NCI-H345 treated with DMSO at 0.1 percent for 48 hours (cell line): ENCODE measurements around the gene LMF1.

Experiments
- DNase-seq: peaks from one replicate; lab custom pipeline; 2025; ENCODE audit not compliant: unreplicated experiment; lab: John Stamatoyannopoulos, UW

LMF1 gene

DNA sequence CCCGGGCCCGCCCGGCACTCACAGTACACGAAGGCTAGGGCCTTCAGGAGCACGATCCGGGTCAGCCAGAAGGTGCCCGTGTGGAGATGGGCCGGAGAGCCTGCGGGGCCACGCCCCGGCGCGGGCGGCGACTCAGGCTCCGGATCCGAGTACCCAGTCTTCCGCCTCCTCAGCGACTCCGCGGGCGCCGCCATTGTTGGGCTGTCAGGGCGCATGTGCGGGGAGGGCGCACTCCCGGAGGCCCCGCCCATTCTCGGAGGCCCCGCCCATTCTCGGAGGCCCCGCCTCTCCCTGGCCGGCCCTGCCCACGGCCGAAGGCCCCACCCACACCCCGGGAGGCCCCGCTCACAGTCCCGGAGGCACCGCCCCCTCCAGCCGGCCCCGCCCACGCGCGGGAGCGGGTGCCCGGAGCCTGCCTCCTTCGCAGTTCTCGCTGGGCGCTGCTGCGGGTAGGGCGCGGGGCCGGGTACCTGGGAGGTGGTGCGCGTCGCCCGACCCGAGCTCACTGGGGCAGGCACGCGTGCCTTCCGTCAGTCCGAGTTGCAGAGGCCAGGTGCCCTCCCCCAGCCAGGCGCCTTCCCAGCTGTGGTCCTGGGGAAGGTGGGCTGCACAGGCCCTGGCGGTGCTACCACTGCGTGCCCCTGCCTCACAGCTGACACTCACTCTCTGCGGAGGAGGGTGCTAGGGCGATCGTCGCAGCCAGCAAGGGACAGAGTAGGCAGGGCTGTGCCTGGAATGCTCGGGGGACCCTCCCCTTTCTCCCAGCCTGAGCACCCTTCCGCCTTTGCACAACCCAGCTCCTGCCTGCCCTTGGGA lies at the start of gene LMF1:
LMF1 (minus strand) TSS at position 219 of the 816 bp plus-strand sequence; CDS start at position 215, 4 bp downstream.
- peak; percentile 73 for DNase-seq

DNA sequence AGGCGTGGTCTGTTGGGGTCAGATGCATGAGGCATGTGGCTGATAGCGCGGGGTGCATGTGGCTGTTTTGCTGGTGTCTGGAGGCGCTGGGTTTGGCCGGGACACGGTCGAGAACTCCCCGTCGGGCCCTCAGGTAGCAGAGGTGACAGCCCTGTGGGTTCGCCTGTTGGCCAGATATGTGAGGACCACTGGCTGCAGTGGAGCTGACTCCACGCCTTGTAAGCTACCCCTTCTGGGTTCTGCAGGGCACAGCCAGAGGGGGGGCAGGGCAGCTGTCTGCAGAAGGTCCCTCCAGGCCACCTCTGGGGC lies 49.3 kb upstream of the LMF1 start:
- no peak for DNase-seq

DNA sequence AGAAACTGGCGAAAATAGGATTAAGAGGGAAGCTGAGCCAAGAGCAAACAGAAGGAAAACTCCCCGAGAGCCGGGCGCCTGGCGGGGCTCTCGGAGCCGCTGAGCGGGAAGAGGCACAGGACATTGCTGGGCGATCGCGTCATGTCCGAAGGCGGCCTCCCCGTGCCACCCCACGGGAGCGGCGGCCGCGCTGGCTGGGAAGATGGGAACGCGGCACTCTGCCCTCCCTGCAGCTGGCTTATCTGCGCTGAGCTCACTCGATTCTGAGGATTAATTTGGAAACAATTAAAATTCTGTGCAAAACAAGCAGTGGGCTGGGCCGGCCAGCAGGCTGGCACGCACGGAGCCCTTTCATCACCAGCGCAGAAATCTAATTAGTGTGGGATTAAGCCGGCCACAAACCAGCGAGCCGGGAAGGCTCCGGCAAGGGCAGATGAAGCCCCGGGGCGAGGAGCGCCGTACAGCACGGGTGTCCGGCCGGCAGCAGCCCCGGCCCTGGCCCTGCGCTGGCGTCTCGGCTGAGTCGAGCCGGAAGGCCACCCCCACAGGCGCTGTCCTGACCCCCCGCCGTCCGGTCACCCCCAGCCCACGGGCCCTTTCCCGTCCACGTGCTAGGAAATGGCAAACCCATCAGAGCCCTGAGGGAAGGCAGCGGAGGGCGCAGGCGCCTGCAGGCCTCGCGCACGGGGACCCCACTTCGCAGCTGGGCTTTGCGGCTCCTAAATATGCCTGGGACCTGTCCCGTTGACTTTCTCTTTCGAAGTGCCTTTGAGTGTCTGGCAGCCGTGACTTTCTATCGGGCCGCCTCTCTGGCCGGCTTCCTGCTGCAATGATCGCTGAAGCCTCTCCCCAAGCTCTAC lies 48.7 kb upstream of the LMF1 start:
- DNase-seq, result no peak

DNA sequence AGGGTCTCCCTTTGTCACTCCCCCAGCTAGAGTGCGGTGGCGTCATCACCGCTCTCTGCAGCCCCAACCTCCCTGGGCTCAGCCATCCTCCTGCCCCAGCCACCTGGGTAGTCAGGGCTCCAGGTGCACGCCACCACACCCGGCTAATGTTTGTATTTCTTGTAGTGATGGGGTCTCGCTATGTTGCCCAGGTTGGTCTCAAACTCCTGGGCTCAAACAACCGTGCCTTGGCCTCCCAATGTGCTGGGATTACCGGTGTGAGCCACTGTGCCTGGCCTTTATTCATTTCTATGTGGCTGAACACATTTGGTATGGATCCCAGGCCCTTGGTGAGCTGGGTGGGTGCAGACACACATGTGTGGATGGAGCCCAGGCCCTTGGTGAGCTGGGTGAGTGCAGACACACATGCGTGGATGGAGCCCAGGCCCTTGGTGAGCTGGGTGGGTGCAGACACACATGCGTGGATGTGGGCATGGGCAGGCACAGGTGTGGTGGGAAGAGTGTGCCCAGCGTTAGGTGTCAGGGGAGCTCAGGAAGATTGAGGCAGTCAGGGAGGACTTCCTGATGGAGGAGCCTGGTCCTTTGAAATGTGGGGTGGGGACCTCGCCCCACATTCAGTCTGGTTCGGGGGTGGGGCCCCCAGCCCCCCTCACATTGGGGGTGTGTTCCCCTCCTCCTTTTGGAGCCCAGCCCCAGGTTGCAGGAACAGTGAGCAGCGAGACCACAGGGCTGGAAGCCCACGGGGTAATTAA lies 47.8 kb upstream of the LMF1 start:
- DNase-seq, result no peak

DNA sequence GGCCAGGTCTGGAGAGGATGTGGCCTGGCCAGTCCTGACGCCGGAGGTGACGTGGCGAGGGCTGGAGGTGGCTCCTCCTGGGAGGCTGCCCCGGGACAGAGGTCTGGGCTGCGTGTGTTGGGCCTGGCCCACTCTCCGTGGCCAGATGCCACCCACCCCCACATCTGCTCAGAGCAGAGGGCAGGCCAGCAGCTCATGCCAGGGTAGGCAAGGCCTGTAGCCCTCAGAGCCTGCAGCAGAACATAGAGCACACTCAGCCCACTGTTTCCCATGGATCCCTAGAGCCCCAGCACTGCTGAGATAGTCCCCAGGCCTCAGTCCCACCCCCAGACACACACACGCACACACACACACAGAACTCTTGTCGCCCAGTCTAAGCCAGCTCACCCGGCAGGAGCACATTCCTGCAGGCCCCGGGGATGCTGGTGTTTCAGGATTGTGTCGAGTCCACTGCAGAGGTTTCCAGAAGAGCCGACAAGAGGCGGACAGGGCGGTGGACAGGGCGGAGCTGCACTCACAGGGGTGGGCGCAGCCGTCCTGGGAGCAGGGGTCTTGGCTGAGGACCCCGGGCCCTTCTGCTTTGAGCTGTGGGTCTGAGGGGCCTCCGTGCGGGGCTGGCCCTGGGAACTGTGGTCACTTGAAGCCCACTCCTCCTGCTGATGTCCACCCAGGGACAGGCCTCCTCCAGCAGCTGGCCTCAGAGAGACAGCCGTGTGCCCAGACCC lies 44.1 kb upstream of the LMF1 start:
- DNase-seq, result no peak

DNA sequence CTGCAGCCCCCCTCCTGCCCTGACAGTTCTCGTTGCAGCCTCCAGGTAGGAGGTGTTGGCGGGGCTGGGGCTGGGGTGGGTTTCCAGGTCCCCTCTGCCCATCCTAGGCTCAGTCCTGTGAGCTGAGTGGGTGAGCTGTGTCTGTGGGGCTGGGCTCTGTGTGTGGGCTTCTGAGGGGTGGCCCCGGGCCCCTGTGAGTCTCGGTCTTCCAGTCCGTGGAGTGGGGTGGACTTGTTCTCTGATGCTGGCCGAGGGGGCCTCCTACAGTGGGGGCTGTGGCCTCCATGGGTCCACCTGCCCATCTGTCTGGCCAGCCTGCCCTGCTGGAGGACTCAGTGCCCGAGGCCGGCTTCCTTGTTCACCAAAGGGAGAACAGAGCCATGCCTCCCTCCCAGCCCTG lies 43.4 kb upstream of the LMF1 start:
- DNase-seq, result no peak

DNA sequence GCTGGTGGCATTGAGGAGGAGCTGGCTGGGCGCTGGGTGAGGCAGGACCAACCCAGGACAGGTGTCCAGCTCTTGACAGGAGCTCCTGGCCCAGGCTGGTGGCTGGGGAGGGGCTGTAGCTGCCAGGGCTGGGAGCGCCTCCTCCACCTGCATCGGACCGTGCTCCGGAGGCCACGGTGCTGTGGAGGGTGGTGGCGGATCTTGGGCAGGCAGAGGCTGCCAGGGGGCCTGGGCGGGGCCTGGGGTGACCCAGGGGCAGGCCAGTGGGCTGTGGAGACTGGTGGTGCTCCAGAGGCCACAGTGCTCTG lies 42.8 kb upstream of the LMF1 start:
- no peak for DNase-seq

DNA sequence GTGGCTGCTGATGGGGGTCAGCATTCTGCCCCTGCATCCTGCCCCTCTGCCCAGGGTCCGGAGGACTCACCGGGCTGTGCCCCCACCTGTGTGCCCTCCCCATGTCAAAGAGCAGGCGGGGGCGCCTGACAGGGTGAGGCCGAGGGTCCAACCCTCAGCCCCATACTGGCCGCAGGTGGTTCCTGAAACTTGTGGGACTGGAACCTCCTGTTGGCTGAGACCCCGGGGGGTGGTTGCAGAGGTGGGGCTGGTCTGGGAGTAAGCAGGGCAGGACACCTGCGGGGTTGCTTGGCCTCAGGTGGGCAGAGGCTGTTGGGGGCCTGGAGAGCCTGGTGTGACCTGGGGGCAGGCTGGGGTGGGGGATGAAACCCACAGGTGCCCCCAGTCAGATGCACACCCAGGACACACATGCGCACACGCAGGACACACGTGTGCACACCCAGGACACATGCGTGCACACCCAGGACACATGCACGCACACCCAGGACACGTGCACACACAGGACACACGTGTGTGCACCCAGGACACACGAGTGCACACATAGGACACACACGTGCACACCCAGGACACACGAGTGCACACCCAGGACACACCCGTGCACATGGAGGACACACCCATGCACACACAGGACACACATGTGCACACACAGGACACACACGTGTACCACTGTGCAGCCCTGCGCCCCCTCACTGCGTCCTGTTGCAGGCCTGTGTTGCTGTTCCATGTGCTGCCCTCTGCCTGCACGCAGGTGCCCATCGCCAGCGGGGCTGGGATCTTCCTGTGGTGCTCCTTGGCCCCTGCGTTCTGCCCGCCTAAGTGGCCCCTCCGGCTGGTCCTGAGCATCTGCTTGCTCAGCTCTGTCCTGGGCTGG lies 42.2 kb upstream of the LMF1 start:
- DNase-seq, result no peak

DNA sequence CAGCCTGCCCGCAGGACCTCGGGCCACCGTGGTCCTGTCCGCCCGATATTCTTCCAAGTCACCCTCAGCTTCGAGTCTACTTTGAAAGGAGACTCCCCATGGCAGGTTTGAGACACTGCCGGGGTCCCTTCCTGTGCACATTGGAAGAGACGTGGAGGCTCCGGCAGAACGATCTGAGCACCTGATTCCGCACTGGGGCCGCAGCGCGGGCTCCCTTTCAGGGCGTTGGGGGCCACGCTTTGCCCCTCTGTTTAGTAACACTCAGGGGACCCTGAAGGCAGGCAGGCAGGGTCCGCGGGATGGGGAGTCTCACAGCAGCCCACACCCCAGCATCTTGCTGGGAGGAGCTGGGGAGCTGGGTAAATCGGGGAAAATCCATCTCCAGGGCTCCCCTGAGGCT lies 41.4 kb upstream of the LMF1 start:
- no peak for DNase-seq

DNA sequence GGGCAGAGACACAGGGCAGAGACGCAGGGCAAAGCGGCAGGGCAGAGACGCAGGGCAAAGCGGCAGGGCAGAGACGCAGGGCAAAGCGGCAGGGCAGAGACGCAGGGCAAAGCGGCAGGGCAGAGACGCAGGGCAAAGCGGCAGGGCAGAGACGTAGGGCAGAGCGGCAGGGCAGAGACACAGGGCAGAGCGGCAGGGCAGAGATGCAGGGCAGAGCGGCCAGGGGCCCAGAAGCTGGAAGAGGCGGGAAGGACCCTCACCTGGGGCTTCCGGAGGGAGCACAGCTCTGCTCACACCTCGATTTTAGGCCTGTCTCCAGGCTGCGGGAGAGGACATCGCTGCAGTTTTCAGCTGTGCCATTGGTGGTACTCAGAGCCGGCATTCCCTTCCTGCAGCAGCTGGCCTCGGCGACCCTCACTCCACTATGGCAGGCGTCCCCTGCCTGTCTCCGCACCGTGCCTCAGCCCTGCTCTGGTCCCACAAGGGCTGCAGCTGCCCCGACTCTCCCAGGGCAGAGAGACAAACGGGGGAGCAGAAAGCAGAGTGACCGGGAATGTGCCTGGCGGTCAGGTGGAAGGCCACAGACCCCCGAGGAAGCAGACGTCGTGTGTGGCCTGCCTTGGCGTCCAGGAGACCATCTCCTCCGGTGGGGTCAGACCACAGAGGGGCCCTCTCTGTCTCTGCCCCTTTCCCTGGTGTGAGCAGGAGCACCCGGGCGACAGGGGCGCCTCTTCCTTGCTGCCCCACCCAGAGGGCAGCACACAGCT lies 40.7 kb upstream of the LMF1 start:
- DNase-seq, result no peak

DNA sequence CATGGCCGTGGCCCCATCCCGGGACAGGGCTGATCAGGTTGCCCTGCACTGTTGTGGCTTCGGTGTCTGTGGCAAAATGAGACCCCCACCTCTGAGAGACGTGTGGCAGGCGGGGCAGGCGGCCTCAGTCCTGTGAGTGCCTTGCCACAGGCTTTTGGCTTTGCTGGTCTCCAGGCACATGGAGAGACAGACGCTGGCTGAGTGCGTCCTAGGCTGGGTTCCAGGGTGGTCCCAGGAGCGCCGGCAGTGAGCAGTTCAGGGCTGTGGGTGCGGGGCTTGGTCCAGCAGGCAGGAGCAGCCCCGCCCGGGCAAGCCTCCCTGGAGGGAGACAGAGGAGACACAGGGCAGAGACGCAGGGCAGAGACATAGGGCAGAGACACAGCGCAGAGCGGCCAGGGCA lies 40.0 kb upstream of the LMF1 start:
- DNase-seq, result no peak

DNA sequence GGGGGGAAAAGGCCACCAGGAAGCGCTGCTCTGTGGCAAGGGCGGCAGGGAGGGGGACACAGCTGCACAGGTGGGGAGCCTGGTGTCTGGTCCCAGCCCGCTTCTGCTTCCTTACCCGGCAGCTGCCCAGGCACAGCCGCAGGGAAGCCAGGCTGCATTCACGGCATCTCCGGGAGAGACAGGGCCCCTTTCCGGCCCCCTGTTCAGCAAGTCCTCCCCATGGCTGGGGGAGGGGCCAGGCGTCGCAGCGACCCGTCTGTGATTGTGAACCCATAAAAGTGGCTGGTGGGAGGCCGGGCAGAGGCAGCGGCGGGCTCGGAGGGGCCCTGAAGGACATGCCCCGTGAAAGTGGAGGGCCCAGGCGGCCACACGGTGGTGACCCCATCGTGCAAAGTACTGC lies 39.5 kb upstream of the LMF1 start:
- DNase-seq, result no peak

DNA sequence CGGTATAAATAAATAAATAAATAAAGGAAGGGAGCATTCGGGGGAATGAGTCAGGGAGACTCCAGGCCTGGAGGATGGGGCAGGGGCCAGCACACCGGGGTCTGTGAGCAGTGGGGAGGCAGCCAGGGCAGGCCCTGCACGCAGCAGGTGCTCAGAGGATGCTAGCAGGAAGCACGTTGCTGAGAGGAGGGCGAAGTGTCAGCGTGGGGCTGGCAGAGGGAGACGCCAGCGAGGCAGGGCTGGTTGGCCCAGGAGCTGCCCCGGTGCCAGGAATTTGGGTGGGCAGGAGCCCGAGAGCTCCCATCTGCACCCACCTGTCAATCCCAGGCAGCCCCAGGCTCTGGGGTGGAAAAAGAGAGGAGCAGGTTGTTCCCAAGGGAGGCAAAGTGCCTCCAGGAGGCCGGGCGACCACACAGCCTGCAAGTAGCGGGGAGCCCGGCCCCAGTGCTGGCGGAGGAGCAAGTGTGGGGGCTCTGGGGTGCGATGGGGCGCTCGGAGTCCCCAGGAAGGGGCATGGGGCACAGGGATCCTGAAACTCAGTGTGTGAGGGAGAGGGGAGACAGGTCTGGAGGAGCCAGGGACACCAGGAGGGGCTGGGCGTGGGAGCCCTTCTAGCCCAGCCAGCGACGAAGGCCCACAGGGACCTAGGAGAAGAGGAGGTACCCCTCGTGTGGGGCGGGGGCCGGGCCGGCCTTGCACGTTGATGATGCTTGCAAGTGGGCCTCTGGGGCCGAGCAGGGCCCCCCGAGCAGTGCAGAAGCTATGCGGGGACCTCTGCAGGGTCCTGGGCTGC lies 38.8 kb upstream of the LMF1 start:
- no peak for DNase-seq

DNA sequence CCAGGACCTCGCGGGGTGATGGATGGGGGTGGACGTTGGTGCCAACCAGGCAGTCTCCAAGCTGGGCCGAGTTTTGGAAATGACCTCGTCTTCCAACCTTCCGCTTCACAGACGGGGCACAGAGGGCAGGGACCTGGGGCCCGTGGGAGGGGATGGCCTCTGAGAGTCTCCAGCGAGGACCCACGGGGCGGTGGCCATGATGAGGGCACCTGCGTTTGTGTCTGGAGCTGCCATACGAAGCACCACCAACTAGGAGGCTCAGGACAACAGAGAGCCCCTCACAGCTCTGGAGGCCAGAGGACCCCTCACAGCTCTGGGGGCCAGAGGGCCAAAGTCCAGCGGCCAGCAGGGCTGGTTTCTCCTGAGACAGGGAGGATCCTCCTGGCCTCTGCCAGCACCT lies 37.3 kb upstream of the LMF1 start:
- DNase-seq, result no peak

DNA sequence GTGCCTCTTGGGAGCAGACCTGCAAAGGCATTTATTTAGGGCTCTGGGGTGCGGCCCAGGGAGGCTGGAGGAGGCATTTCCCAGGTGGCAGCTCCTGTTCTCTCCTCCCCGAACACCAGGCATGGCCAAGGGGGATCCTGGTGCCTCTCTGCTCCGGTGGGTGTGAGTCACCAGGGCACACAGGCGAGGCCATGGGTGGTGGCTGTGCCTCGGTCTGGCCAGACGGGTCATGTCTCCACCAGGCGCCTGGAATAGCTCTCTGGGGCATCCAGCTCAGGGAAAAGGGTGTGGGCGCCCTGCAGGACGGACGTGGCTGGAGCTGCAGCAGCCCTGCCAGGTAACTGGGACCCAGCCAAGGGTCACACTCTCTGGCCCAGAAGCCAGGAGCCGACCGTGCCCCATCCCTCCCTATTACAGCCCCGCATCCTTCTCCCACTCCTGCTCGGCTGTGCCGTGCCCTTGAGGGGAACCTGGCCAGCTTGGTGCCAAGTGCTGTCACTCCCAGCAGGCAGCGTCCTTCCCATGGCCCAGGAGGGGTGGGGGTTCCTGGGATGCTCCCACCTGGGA lies 36.6 kb upstream of the LMF1 start:
- DNase-seq, result no peak

DNA sequence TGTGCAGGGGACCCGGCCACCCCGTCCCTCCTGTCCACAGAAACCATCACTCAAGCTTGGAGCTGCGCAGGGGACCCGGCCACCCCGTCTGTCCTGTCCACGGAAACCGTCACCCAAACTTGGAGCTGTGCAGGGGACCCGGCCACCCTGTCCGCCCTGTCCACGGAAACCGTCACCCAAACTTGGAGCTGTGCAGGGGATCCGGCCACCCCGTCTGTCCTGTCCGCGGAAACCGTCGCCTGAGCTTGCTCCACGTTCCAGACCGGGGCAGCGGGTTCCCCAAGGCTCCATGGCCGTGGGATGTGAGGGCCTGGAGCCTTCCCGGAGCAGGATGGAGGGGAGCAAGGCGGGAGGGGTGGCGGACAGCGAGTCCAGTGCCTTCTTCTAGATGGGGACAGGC lies 36.0 kb upstream of the LMF1 start:
- no peak for DNase-seq

DNA sequence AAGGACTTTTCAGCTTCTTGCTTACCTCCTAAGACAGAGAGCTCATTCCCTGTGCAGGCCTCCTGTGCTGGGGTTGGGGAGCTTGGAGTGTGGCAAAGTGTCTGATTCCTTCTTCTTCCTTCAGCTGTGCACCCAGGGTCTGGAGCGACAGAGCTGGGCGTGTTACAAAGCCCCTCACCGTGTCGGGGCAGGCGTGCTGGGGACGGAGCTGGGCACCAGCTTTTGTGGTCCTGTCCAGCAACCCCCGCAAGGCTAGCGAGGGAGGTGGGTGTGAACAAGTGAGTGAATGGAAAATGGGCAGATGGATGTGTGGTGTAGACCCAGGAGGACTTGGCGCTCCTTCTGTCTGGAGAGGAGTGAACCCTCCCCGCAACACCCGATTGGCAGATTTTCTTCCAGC lies 34.5 kb upstream of the LMF1 start:
- no peak for DNase-seq
